HepG2 (cell line): ENCODE results near the gene ZNF786. TPM values are rescaled to one million over a fixed set of nuclear protein-coding genes. Genes with fewer than 3 reads are reported as not detected.

Experiments
- ATAC-seq: fragments of 200-7000 bp; cut with Tn5 transposase; 3 replicates; pipeline ENCODE4 v1.9.1; 2020; ENCODE audit warnings: mild to moderate bottlenecking, moderate library complexity
- BruUV-seq: library from RNA; stranded (reverse); fragments of 400-500 nt; replicated peaks from 2 replicates; lab custom pipeline; 2021; lab: Mats Ljungman, UMichigan
- CTCF ChIA-PET: fragments of 300-600 bp; formaldehyde crosslinking; extraction: SDS; loops from one replicate; lab custom pipeline; 2021; ENCODE audit warnings: low total read pairs, inconsistent platforms, low intra/inter-chr PET ratio; lab: Yijun Ruan, JAX
- POLR2A ChIA-PET: fragments of 350-600 bp; sonication (Branson Sonifier 250); formaldehyde crosslinking; loops from one replicate; lab custom pipeline; 2020; ENCODE audit warnings: antibody characterized with exemption, inconsistent platforms; lab: Yijun Ruan, JAX
- DNase-seq: peaks from one replicate; pipeline ENCODE4 v3.0.0-alpha.2; 2015; ENCODE audit warnings: low spot score
- FAIRE-seq: peaks from 3 replicates; lab custom pipeline; 2011; peaks lifted over from hg19 to GRCh38; lab: Jason Lieb, UNC
- H2AFZ ChIP-seq: one replicate; pipeline ENCODE4 v1.6.1; 2011; ENCODE audit warnings: low read length, inconsistent platforms
- H3K27ac ChIP-seq: fragments of 300-600 bp; 3 replicates; pipeline ENCODE4 v1.8.0; 2011; ENCODE audit warnings: mixed run types, mild to moderate bottlenecking, mixed read lengths, low read length, inconsistent platforms; ENCODE audit not compliant: insufficient read depth; ENCODE audit errors: extremely low read length
- H3K27me3 ChIP-seq, 2 experiments: fragments of 200-600 bp in 1 of 2; 2 replicates in 1 of 2; 3 replicates in 1 of 2; pipeline versions ENCODE4 v1.6.0 to v1.8.0; 2011; ENCODE audit warnings: low read length in 2 of 2, mild to moderate bottlenecking in 2 of 2, moderate library complexity in 2 of 2, inconsistent platforms in 1 of 2; ENCODE audit not compliant: insufficient read depth in 2 of 2, control insufficient read depth in 1 of 2
- H3K36me3 ChIP-seq, 2 experiments: fragments of 200-600 bp in 1 of 2; replicated peaks in 1 of 2; 2 replicates in 1 of 2; 3 replicates in 1 of 2; pipeline versions ENCODE4 v1.5.1 to v1.8.0; 2011; ENCODE audit warnings: low read length in 2 of 2, inconsistent platforms in 1 of 2; ENCODE audit not compliant: insufficient read depth in 2 of 2, control insufficient read depth in 1 of 2
- H3K4me1 ChIP-seq: 2 replicates; pipeline ENCODE4 v1.5.1; 2012; ENCODE audit warnings: low read length, inconsistent platforms; ENCODE audit not compliant: insufficient read depth
- H3K4me2 ChIP-seq: 2 replicates; pipeline ENCODE4 v1.6.0; 2011; ENCODE audit warnings: low read depth, low read length, inconsistent platforms
- H3K4me3 ChIP-seq, 3 experiments: fragments of 200-600 bp in 1 of 3; sonication (generic), shearing (Covaris generic) in 1 of 3; replicated peaks in 1 of 3; 2 replicates each; pipeline ENCODE4 v1.5.1; 2011 to 2016; ENCODE audit warnings: low read length in 3 of 3, inconsistent platforms in 2 of 3, low read depth in 2 of 3, mild to moderate bottlenecking in 2 of 3, control low read depth in 1 of 3, mixed read lengths in 1 of 3; ENCODE audit not compliant: insufficient read depth in 1 of 3
- H3K79me2 ChIP-seq: one replicate; pipeline ENCODE4 v1.6.1; 2011; ENCODE audit warnings: low read length, inconsistent platforms; ENCODE audit not compliant: insufficient read depth
- H3K9ac ChIP-seq: 2 replicates; pipeline ENCODE4 v1.6.0; 2011; ENCODE audit warnings: mild to moderate bottlenecking, low read depth, low read length, inconsistent platforms; ENCODE audit not compliant: insufficient read depth
- H3K9me3 ChIP-seq: 2 replicates; pipeline ENCODE4 v1.5.1; 2012; ENCODE audit warnings: mild to moderate bottlenecking, low read length
- H4K20me1 ChIP-seq: 2 replicates; pipeline ENCODE4 v1.6.0; 2011; ENCODE audit warnings: inconsistent platforms, mild to moderate bottlenecking, low read length, moderate library complexity; ENCODE audit not compliant: insufficient read depth
- ARNT2 ChIP-seq: sonication (generic); formaldehyde crosslinking; IDR thresholded peaks from 2 replicates; pipeline ENCODE4 v1.8.0; 2022; ENCODE audit warnings: mild to moderate bottlenecking, low read depth, missing genetic modification reagents, moderate library complexity
- ATF2 ChIP-seq: sonication (generic); formaldehyde crosslinking; IDR thresholded peaks from 2 replicates; pipeline ENCODE4 v1.4.0; 2020; ENCODE audit warnings: missing genetic modification reagents
- ATF7-NPFF ChIP-seq: sonication (generic); formaldehyde crosslinking; IDR thresholded peaks from 2 replicates; pipeline ENCODE4 v1.8.1; 2023; ENCODE audit warnings: mild to moderate bottlenecking, low read depth, missing genetic modification reagents, moderate library complexity
- E2F2 ChIP-seq: sonication (generic); formaldehyde crosslinking; IDR thresholded peaks from 2 replicates; pipeline ENCODE4 v1.4.0; 2020; ENCODE audit warnings: missing genetic modification reagents, borderline replicate concordance
- FOXM1 ChIP-seq: sonication (generic); formaldehyde crosslinking; IDR thresholded peaks from 2 replicates; pipeline ENCODE4 v1.5.0; 2020; ENCODE audit warnings: missing genetic modification reagents
- HES4 ChIP-seq: sonication (generic); formaldehyde crosslinking; IDR thresholded peaks from 2 replicates; pipeline ENCODE4 v1.9.0; 2021; ENCODE audit warnings: mild to moderate bottlenecking, missing genetic modification reagents, borderline replicate concordance
- HNRNPL ChIP-seq: fragments of 200-400 bp; formaldehyde crosslinking; IDR thresholded peaks from 2 replicates; pipeline ENCODE4 v1.6.1; 2017; ENCODE audit warnings: mild to moderate bottlenecking, low read depth, low read length
- NFE2L1 ChIP-seq: sonication (generic); formaldehyde crosslinking; IDR thresholded peaks from 2 replicates; pipeline ENCODE4 v1.4.0; 2020; ENCODE audit warnings: missing genetic modification reagents, mild to moderate bottlenecking, borderline replicate concordance
- SETDB1 ChIP-seq: sonication (generic); formaldehyde crosslinking; IDR thresholded peaks from 2 replicates; pipeline ENCODE4 v1.5.1; 2020; ENCODE audit warnings: missing genetic modification reagents, mild to moderate bottlenecking, borderline replicate concordance
- TOE1 ChIP-seq: sonication (generic); formaldehyde crosslinking; IDR thresholded peaks from 2 replicates; pipeline ENCODE4 v1.4.0; 2020; ENCODE audit warnings: mild to moderate bottlenecking, missing genetic modification reagents
- ZFP36 ChIP-seq: fragments of 150-350 bp; IDR thresholded peaks from 2 replicates; pipeline ENCODE4 v1.6.1; 2018; ENCODE audit warnings: borderline replicate concordance, low read length, low read depth; ENCODE audit not compliant: partially characterized antibody
- ZNF256 ChIP-seq: sonication (generic); formaldehyde crosslinking; conservative IDR thresholded peaks from 2 replicates; pipeline ENCODE4 v1.4.0; 2020; ENCODE audit warnings: missing genetic modification reagents
- ZNF292 ChIP-seq: sonication (generic); formaldehyde crosslinking; IDR thresholded peaks from 2 replicates; pipeline ENCODE4 v1.8.1; 2022; ENCODE audit warnings: mild to moderate bottlenecking, low read depth, missing genetic modification reagents, borderline replicate concordance
- ZNF501 ChIP-seq: sonication (generic); formaldehyde crosslinking; IDR thresholded peaks from 2 replicates; pipeline ENCODE4 v1.5.1; 2020; ENCODE audit warnings: mild to moderate bottlenecking, moderate library complexity, missing genetic modification reagents
- ZNF607 ChIP-seq: sonication (generic); formaldehyde crosslinking; IDR thresholded peaks from 2 replicates; pipeline ENCODE4 v1.5.1; 2020; ENCODE audit warnings: missing genetic modification reagents, mild to moderate bottlenecking, borderline replicate concordance
- ZNF629 ChIP-seq: sonication (generic); formaldehyde crosslinking; conservative IDR thresholded peaks from 2 replicates; pipeline ENCODE4 v1.5.0; 2020; ENCODE audit warnings: missing genetic modification reagents
- WGBS: methylation state at CpG from one replicate; pipeline ENCODE4 v1.1.6; 2017; ENCODE audit warnings: low lambda C conversion rate; 5-methylcytosine and 5-hydroxymethylcytosine counted together
- in situ Hi-C: cut with HindIII; loops from 2 replicates; pipeline ENCODE4 v1.10.0; 2017; ENCODE audit warnings: low pct_unique_long_range_greater_than_20kb; ENCODE audit not compliant: extremely low pct_ligation_motif_present
- intact Hi-C: fragments of 100-400 bp; cut with micrococcal nuclease; formaldehyde crosslinking; loops from one replicate; pipeline ENCODE4 v1.10.0; 2022; ENCODE audit not compliant: unreplicated experiment
- polyA plus RNA-seq, 8 experiments: library from polyadenylated mRNA; depleted of rRNA in 3 of 8; stranded (reverse) in 7 of 8; unstranded in 1 of 8; fragments of >200 nt; fragmentation: Illumina TruSeq in 4 of 8; extraction: Trizol in 4 of 8; gene quantifications; 2 replicates each; pipeline versions ENCODE4 v1.2.1 to v1.2.3, GENCODE V29; 2011 to 2016; ENCODE audit warnings: low read depth in 4 of 8, missing spikeins in 1 of 8, mixed read lengths in 1 of 8; ENCODE audit not compliant: insufficient read depth in 1 of 8
- total RNA-seq, 5 experiments: library from RNA; depleted of rRNA; stranded (reverse); fragments of >200 nt; fragmentation: Illumina TruSeq; extraction: Trizol; gene quantifications; 2 replicates each; pipeline ENCODE4 v1.2.3, GENCODE V29; 2016; ENCODE audit warnings: low read depth in 1 of 5

The ZNF786 gene
- total and polyA plus RNA-seq, 2 of the 13 experiments (the other 11 are each of a cell fraction or from before 2014, with no cell fraction given): 2.0 to 4.0 TPM

GRCh38 chr7:149085866-149086265 lies 4.7 kb downstream of the ZNF786 start:
- peaks cover 25% of the 10 kb centered on the region for H3K4me1 ChIP-seq
- peaks cover 8% of the 10 kb centered on the region for H3K79me2 ChIP-seq
- TF ChIP-seq HES4 (no peak), ZNF256 (no peak), FOXM1 (CRISPR knock-in tag) (no peak), ZNF629 (CRISPR knock-in tag) (no peak), NFE2L1 (no peak)
- FAIRE-seq: no peak
- no peak overlapping the region for H3K4me2 ChIP-seq
- no peaks in the 10 kb centered on the region; a peak in 1 of 5 replicates for H3K27me3 ChIP-seq
- H2AFZ ChIP-seq: no peak overlapping the region
- ChIA-PET POLR2A (no interaction called here), CTCF (no interaction called here)
- no TSS peak for BruUV-seq
- H4K20me1 ChIP-seq: no peaks in the 10 kb centered on the region
- intact Hi-C loops (no loop called here), in situ Hi-C loops (no loop called here)
- no peak overlapping the region for H3K9ac ChIP-seq
- no peak overlapping the region for H3K4me3 ChIP-seq
- no peak for DNase-seq
- WGBS: 96% methylated on average over 1 of the region's 1 CpG
- ATAC-seq: no peak
- H3K27ac ChIP-seq: no peak overlapping the region
- H3K36me3 ChIP-seq: no peaks in the 10 kb centered on the region
- no peaks in the 10 kb centered on the region for H3K9me3 ChIP-seq

- CTCF ChIA-PET: no interaction called here
Observed at GRCh38 chr7:149084407-149084806, 6.1 kb downstream of the ZNF786 start.

More at GRCh38 chr7:149084407-149084806, 6.1 kb downstream of the ZNF786 start:
- no peaks in the 10 kb centered on the region for H4K20me1 ChIP-seq
- BruUV-seq: no TSS peak
- DNase-seq (no peak), ATAC-seq (no peak), FAIRE-seq (no peak)
- no peak overlapping the region for H3K27ac ChIP-seq
- H3K79me2 ChIP-seq: peaks cover 2% of the 10 kb centered on the region
- 98% methylated on average over 2 of the region's 2 CpGs for WGBS
- H3K27me3 ChIP-seq: no peaks in the 10 kb centered on the region
- TF ChIP-seq HNRNPL (no peak), ZNF607 (CRISPR knock-in tag) (no peak), ATF2 (CRISPR knock-in tag) (no peak), ARNT2 (no peak), SETDB1 (CRISPR knock-in tag) (no peak), ATF7-NPFF (CRISPR knock-in tag) (no peak), ZFP36 (no peak), ZNF501 (CRISPR knock-in tag) (no peak), ZNF292 (CRISPR knock-in tag) (no peak), E2F2 (CRISPR knock-in tag) (no peak), TOE1 (CRISPR knock-in tag) (no peak)
- in situ Hi-C loops: no loop called here
- H3K9ac ChIP-seq: no peak overlapping the region
- intact Hi-C loops: no loop called here
- H3K4me1 ChIP-seq: peaks cover 20% of the 10 kb centered on the region
- POLR2A ChIA-PET: interaction anchor here (1.3 kb wide), 1 partner anchor 18 kb away, joined by 4 read pairs; no protein-coding TSS in a partner anchor
- no peak overlapping the region for H3K4me3 ChIP-seq
- H3K9me3 ChIP-seq: no peaks in the 10 kb centered on the region
- H3K4me2 ChIP-seq: no peak overlapping the region
- H2AFZ ChIP-seq: no peak overlapping the region
- H3K36me3 ChIP-seq: no peaks in the 10 kb centered on the region
